ENCODE measurements around the gene PTX4. TPM values are rescaled to one million over a fixed set of nuclear protein-coding genes. Genes with fewer than 3 reads are reported as not detected.

Gene PTX4
- total RNA-seq, 1 experiment from 2014 or later: not detected

DNA sequence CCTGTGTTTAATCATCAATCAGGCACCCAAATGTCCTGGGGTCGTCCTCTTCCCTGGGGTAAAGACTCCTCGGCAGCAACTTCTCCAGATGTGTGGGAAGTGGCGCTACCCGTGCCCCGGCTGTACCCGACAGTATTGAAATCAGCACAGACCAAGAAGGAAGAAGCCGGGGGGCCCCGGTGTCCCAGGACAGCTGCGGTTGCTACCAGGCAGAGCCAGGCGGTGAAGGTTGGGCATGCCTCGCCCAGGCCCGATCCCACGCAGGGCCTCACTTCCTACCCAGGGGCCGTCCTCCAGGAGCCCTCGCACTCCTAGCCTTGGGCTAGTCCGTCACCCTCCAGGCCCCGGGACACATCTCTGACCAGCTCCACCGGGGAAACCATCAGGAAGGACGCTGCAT lies 35.4 kb downstream of the PTX4 start:
- BruUV-seq (replicated peaks): no TSS peak
- H3K36me3 ChIP-seq (ENCODE audit: control insufficient read depth, insufficient read depth, low read length): peaks cover 1% of the 10 kb centered on the region; the same call in 1 of the 2 replicates
- TF ChIP-seq, protein P1, sequence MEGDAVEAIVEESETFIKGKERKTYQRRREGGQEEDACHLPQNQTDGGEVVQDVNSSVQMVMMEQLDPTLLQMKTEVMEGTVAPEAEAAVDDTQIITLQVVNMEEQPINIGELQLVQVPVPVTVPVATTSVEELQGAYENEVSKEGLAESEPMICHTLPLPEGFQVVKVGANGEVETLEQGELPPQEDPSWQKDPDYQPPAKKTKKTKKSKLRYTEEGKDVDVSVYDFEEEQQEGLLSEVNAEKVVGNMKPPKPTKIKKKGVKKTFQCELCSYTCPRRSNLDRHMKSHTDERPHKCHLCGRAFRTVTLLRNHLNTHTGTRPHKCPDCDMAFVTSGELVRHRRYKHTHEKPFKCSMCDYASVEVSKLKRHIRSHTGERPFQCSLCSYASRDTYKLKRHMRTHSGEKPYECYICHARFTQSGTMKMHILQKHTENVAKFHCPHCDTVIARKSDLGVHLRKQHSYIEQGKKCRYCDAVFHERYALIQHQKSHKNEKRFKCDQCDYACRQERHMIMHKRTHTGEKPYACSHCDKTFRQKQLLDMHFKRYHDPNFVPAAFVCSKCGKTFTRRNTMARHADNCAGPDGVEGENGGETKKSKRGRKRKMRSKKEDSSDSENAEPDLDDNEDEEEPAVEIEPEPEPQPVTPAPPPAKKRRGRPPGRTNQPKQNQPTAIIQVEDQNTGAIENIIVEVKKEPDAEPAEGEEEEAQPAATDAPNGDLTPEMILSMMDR (IDR thresholded peaks at IDR 0.05; ENCODE audit: insufficient read depth in 1 of 2, low read depth in 1 of 2, low read length in 1 of 2, severe bottlenecking in 1 of 2, unreplicated experiment in 1 of 2): no peak
- no peak overlapping the region for H3K4me3 Mint-ChIP-seq (ENCODE audit: unreplicated experiment)
- POLR2A ChIA-PET: interaction anchor here (0.6 kb wide), 1 partner anchor 144 kb away, joined by 4 read pairs; the partner anchor contains the start of gene UBE2I
- no peak overlapping the region for H3K27ac Mint-ChIP-seq (ENCODE audit: unreplicated experiment)
- no peaks in the 10 kb centered on the region for H3K27me3 Mint-ChIP-seq (ENCODE audit: insufficient read depth, unreplicated experiment)
- no peaks in the 10 kb centered on the region for H3K4me1 ChIP-seq
- no peaks in the 10 kb centered on the region for H3K27me3 ChIP-seq (replicated peaks; ENCODE audit: control insufficient read depth, insufficient read depth, low read length)
- H3K4me3 ChIP-seq (ENCODE audit: low read depth, low read length): no peak overlapping the region
- no peaks in the 10 kb centered on the region for H3K9me3 Mint-ChIP-seq (ENCODE audit: unreplicated experiment)
- H3K36me3 Mint-ChIP-seq (ENCODE audit: insufficient read depth, unreplicated experiment): peaks cover 5% of the 10 kb centered on the region
- no peaks in the 10 kb centered on the region for H3K9me3 ChIP-seq
- CTCF ChIA-PET: no interaction called here
- no peaks in the 10 kb centered on the region for H3K4me1 Mint-ChIP-seq (ENCODE audit: low read depth, unreplicated experiment)
- no peak for DNase-seq
- intact Hi-C loops (cut with micrococcal nuclease; ENCODE audit: unreplicated experiment): no loop called here

DNA sequence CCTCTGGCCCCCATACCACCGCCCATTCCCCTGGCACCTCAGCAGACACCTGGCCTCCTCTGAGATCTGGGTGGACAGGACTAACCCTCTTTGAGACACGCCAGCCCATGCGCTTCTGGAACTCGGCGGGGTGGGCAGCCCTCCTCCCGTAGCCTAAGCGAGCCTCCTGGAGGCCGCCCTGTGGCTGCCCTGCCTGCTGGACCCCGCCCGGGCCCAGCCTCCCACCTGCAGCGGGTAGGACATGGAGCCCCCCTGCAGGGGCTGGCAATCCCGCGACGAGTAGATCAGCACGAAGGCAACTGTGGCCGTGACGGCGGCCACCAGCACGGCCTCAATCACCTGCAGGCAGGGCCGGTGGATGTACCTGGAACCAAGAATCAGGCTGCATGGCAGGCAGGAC lies 36.2 kb downstream of the PTX4 start:
- peaks cover 1% of the 10 kb centered on the region; the same call in 1 of the 2 replicates for H3K36me3 ChIP-seq (ENCODE audit: control insufficient read depth, insufficient read depth, low read length)
- ChIA-PET CTCF (no interaction called here), POLR2A (no interaction called here)
- DNase-seq: no peak
- H3K9me3 Mint-ChIP-seq (ENCODE audit: unreplicated experiment): no peaks in the 10 kb centered on the region
- no TSS peak for BruUV-seq (replicated peaks)
- TF ChIP-seq, protein P1 (IDR thresholded peaks at IDR 0.05; ENCODE audit: insufficient read depth in 1 of 2, low read depth in 1 of 2, low read length in 1 of 2, severe bottlenecking in 1 of 2, unreplicated experiment in 1 of 2): no peak
- H3K27me3 Mint-ChIP-seq (ENCODE audit: insufficient read depth, unreplicated experiment): no peaks in the 10 kb centered on the region
- H3K4me1 Mint-ChIP-seq (ENCODE audit: low read depth, unreplicated experiment): no peaks in the 10 kb centered on the region
- H3K4me3 ChIP-seq (ENCODE audit: low read depth, low read length): no peak overlapping the region
- H3K36me3 Mint-ChIP-seq (ENCODE audit: insufficient read depth, unreplicated experiment): peaks cover 5% of the 10 kb centered on the region
- no peaks in the 10 kb centered on the region for H3K4me1 ChIP-seq
- H3K9me3 ChIP-seq: no peaks in the 10 kb centered on the region
- no peak overlapping the region for H3K4me3 Mint-ChIP-seq (ENCODE audit: unreplicated experiment)
- no peaks in the 10 kb centered on the region for H3K27me3 ChIP-seq (replicated peaks; ENCODE audit: control insufficient read depth, insufficient read depth, low read length)
- H3K27ac Mint-ChIP-seq (ENCODE audit: unreplicated experiment): no peak overlapping the region
- intact Hi-C loops (cut with micrococcal nuclease; ENCODE audit: unreplicated experiment): no loop called here

DNA sequence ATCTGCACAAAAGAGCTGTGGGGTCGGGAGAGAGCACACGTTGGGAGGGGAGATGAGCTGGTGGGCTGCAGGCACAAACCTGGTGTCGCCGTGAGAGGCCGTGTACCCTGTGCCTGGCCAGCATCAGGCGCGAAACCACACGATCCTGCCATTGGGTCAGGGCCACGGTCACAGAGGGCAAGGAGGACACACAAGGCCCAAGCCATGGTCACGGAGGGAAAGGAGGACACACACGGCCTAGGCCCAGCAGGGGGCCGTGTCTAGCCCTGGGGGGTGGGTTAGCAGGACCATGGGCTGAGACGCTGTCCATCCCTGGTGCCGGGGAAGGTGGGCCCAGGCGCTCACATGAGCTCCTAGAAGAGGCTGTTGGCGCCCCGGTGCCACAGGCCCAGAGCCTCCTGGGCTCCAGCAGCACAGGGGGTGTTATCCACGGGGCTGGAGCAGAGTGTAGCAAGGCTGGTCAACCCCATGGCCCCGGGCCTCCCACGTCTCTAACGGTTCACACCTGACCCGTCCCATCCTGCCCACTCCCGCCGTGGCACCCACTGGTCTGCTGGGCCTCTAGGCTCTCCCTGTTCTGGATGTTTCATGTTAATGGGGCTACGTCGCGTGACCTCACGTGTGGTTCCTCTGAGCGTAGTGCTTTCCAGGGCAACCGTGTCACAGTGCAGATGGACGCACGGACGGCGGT lies 36.9 kb downstream of the PTX4 start:
- H3K27me3 ChIP-seq (replicated peaks; ENCODE audit: control insufficient read depth, insufficient read depth, low read length): no peaks in the 10 kb centered on the region
- Mint-ChIP-seq H3K36me3 (ENCODE audit: insufficient read depth, unreplicated experiment) (peaks cover 5% of the 10 kb centered on the region), H3K27me3 (ENCODE audit: insufficient read depth, unreplicated experiment) (no peaks in the 10 kb centered on the region), H3K27ac (ENCODE audit: unreplicated experiment) (no peak overlapping the region), H3K9me3 (ENCODE audit: unreplicated experiment) (no peaks in the 10 kb centered on the region), H3K4me1 (ENCODE audit: low read depth, unreplicated experiment) (no peaks in the 10 kb centered on the region), H3K4me3 (ENCODE audit: unreplicated experiment) (no peak overlapping the region)
- TF ChIP-seq, protein P1 (IDR thresholded peaks at IDR 0.05; ENCODE audit: insufficient read depth in 1 of 2, low read depth in 1 of 2, low read length in 1 of 2, severe bottlenecking in 1 of 2, unreplicated experiment in 1 of 2): no peak
- BruUV-seq (replicated peaks): no TSS peak
- no peaks in the 10 kb centered on the region for H3K4me1 ChIP-seq
- DNase-seq: no peak
- intact Hi-C loops (cut with micrococcal nuclease; ENCODE audit: unreplicated experiment): no loop called here
- POLR2A ChIA-PET: no interaction called here
- H3K36me3 ChIP-seq (ENCODE audit: control insufficient read depth, insufficient read depth, low read length): peaks cover 1% of the 10 kb centered on the region; the same call in 1 of the 2 replicates
- CTCF ChIA-PET: no interaction called here
- no peak overlapping the region for H3K4me3 ChIP-seq (ENCODE audit: low read depth, low read length)
- H3K9me3 ChIP-seq: no peaks in the 10 kb centered on the region
